ENCODE results near the gene COPE. TPM values are rescaled to one million over a fixed set of nuclear protein-coding genes. Genes with fewer than 3 reads are reported as not detected.

COPE gene
- total RNA-seq, 1 donor from 2014 or later, result 194 TPM

- Mint-ChIP-seq H3K9me3 (no peaks in the 10 kb centered on the region), H3K4me1 (peaks cover 5% of the 10 kb centered on the region), H3K4me3 (no peak overlapping the region), H3K36me3 (ENCODE audit: low read depth) (peaks cover 4% of the 10 kb centered on the region), H3K27ac (ENCODE audit: unreplicated experiment) (no peak overlapping the region), H3K27me3 (ENCODE audit: low read depth) (no peaks in the 10 kb centered on the region)
- no peak for TF ChIP-seq CTCF (conservative IDR thresholded peaks at IDR 0.05)
- DNase-seq (ENCODE audit: low read depth, low spot score), result no peak
Measured at GRCh38 chr19:18867199-18867598, 52.0 kb downstream of the COPE start.

GRCh38 chr19:18866800-18867123 lies 52.4 kb downstream of the COPE start:
- peaks cover 3% of the 10 kb centered on the region for H3K36me3 Mint-ChIP-seq (ENCODE audit: low read depth)
- no peak overlapping the region for H3K27ac Mint-ChIP-seq (ENCODE audit: unreplicated experiment)
- TF ChIP-seq CTCF (conservative IDR thresholded peaks at IDR 0.05), result peak; percentile 41
- DNase-seq (ENCODE audit: low read depth, low spot score), result no peak
- H3K27me3 Mint-ChIP-seq (ENCODE audit: low read depth), result no peaks in the 10 kb centered on the region
- peaks cover 4% of the 10 kb centered on the region for H3K4me1 Mint-ChIP-seq
- H3K4me3 Mint-ChIP-seq, result no peak overlapping the region
- H3K9me3 Mint-ChIP-seq, result no peaks in the 10 kb centered on the region

- Mint-ChIP-seq H3K9me3 (no peaks in the 10 kb centered on the region), H3K36me3 (ENCODE audit: low read depth) (no peaks in the 10 kb centered on the region), H3K27me3 (ENCODE audit: low read depth) (no peaks in the 10 kb centered on the region), H3K4me3 (no peak overlapping the region), H3K27ac (ENCODE audit: unreplicated experiment) (no peak overlapping the region), H3K4me1 (no peaks in the 10 kb centered on the region)
- TF ChIP-seq CTCF (conservative IDR thresholded peaks at IDR 0.05), result peak; percentile 100
- peak; percentile 77 for DNase-seq (ENCODE audit: low read depth, low spot score)
Measured at GRCh38 chr19:18865973-18866799, 53.0 kb downstream of the COPE start.

- DNase-seq (ENCODE audit: low read depth, low spot score), result no peak
- no peak for TF ChIP-seq CTCF (conservative IDR thresholded peaks at IDR 0.05)
- no peak overlapping the region for H3K27ac Mint-ChIP-seq (ENCODE audit: unreplicated experiment)
- no peak overlapping the region for H3K4me3 Mint-ChIP-seq
- H3K4me1 Mint-ChIP-seq, result no peaks in the 10 kb centered on the region
- H3K27me3 Mint-ChIP-seq (ENCODE audit: low read depth), result no peaks in the 10 kb centered on the region
- H3K9me3 Mint-ChIP-seq, result no peaks in the 10 kb centered on the region
- H3K36me3 Mint-ChIP-seq (ENCODE audit: low read depth), result no peaks in the 10 kb centered on the region
Measured at GRCh38 chr19:18865106-18865972, 53.8 kb downstream of the COPE start.

- no peak for TF ChIP-seq CTCF (conservative IDR thresholded peaks at IDR 0.05)
- Mint-ChIP-seq H3K4me3 (peak overlapping the region; percentile 22), H3K36me3 (ENCODE audit: low read depth) (no peaks in the 10 kb centered on the region), H3K27ac (ENCODE audit: unreplicated experiment) (no peak overlapping the region), H3K9me3 (no peaks in the 10 kb centered on the region), H3K4me1 (no peaks in the 10 kb centered on the region), H3K27me3 (ENCODE audit: low read depth) (no peaks in the 10 kb centered on the region)
- DNase-seq (ENCODE audit: low read depth, low spot score), result no peak
Measured at GRCh38 chr19:18863843-18864362, 55.3 kb downstream of the COPE start.

Measured in neural crest cell (in vitro differentiated cells).